ENCODE measurements around the gene CEP83. TPM values are rescaled to one million over a fixed set of nuclear protein-coding genes. Genes with fewer than 3 reads are reported as not detected.
"Not testable (repeated sequence)": the region's sequence is repeated elsewhere in the genome, so short reads cannot be mapped to it uniquely, and the experiment has no call there.

The CEP83 gene
- total RNA-seq, 1 donor from 2014 or later = 14.9 TPM

- DNase-seq (ENCODE audit: low read depth) = no peak
- TF ChIP-seq, protein P1, sequence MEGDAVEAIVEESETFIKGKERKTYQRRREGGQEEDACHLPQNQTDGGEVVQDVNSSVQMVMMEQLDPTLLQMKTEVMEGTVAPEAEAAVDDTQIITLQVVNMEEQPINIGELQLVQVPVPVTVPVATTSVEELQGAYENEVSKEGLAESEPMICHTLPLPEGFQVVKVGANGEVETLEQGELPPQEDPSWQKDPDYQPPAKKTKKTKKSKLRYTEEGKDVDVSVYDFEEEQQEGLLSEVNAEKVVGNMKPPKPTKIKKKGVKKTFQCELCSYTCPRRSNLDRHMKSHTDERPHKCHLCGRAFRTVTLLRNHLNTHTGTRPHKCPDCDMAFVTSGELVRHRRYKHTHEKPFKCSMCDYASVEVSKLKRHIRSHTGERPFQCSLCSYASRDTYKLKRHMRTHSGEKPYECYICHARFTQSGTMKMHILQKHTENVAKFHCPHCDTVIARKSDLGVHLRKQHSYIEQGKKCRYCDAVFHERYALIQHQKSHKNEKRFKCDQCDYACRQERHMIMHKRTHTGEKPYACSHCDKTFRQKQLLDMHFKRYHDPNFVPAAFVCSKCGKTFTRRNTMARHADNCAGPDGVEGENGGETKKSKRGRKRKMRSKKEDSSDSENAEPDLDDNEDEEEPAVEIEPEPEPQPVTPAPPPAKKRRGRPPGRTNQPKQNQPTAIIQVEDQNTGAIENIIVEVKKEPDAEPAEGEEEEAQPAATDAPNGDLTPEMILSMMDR (IDR thresholded peaks at IDR 0.05; ENCODE audit: insufficient read depth, low read length, poor library complexity, severe bottlenecking) = no peak
- no peaks in the 10 kb centered on the region for H3K36me3 ChIP-seq (ENCODE audit: control insufficient read depth, insufficient read depth, low read length)
- H3K27me3 ChIP-seq (ENCODE audit: control insufficient read depth, insufficient read depth, low read length) = no peaks in the 10 kb centered on the region
- no peak overlapping the region for H3K4me3 ChIP-seq (ENCODE audit: low read depth, low read length)
These were observed 28.8 kb upstream of the CEP83 start for GRCh38 chr12:94488463-94488862.

GRCh38 chr12:94481734-94482133 is 22.1 kb upstream of the CEP83 start:
- TF ChIP-seq, protein P1 (IDR thresholded peaks at IDR 0.05; ENCODE audit: insufficient read depth, low read length, poor library complexity, severe bottlenecking) = no peak
- Histone ChIP-seq H3K4me3 (ENCODE audit: low read depth, low read length) (no peak overlapping the region), H3K36me3 (ENCODE audit: control insufficient read depth, insufficient read depth, low read length) (no peaks in the 10 kb centered on the region), H3K27me3 (ENCODE audit: control insufficient read depth, insufficient read depth, low read length) (no peaks in the 10 kb centered on the region)
- no peak for DNase-seq (ENCODE audit: low read depth)

DNA sequence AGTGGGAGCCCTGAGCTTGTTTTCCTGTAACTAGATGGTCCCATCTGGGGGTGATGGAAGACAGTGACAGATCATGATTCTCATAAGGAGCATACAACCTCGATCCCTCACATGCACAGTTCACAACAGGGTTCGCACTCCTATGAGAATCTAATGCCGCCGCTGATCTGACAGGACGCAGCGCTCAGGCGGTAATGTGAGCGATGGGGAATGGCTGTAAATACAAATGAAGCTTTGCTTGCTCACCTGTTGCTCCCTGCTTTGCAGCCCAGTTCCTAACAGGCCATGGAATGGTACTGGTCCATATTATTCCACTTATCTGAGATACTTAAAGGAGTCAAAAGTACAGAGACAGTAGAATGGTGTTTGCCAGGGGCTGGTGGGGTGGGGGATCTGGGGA is 9.9 kb upstream of the CEP83 start:
- Histone ChIP-seq H3K36me3 (ENCODE audit: control insufficient read depth, insufficient read depth, low read length) (no peaks in the 10 kb centered on the region), H3K4me3 (ENCODE audit: low read depth, low read length) (no peak overlapping the region), H3K27me3 (ENCODE audit: control insufficient read depth, insufficient read depth, low read length) (no peaks in the 10 kb centered on the region)
- TF ChIP-seq, protein P1 (IDR thresholded peaks at IDR 0.05; ENCODE audit: insufficient read depth, low read length, poor library complexity, severe bottlenecking) = no peak
- no peak for DNase-seq (ENCODE audit: low read depth)

DNA sequence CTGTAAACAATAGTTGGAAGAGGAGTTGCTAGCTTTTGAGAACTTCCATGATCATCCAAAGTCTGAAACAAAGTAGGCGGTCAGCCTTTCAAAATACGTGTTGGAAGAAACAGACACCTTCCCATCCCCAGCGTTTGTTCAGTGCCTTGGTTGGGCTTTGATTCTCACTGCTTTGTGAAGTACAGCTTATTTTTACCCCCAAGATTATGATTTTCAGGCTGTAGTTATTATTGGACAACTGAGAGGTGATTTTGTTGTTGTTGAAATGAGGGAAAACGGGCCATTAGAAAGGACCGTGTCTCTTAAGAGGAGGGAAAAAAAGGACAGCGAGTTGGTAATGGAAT is 921 bp upstream of the CEP83 start:
- TF ChIP-seq, protein P1 (IDR thresholded peaks at IDR 0.05; ENCODE audit: insufficient read depth, low read length, poor library complexity, severe bottlenecking) = no peak
- no peaks in the 10 kb centered on the region for H3K36me3 ChIP-seq (ENCODE audit: control insufficient read depth, insufficient read depth, low read length)
- H3K4me3 ChIP-seq (ENCODE audit: low read depth, low read length) = peak overlapping the region; percentile 70
- no peaks in the 10 kb centered on the region for H3K27me3 ChIP-seq (ENCODE audit: control insufficient read depth, insufficient read depth, low read length)
- no peak for DNase-seq (ENCODE audit: low read depth)

DNA sequence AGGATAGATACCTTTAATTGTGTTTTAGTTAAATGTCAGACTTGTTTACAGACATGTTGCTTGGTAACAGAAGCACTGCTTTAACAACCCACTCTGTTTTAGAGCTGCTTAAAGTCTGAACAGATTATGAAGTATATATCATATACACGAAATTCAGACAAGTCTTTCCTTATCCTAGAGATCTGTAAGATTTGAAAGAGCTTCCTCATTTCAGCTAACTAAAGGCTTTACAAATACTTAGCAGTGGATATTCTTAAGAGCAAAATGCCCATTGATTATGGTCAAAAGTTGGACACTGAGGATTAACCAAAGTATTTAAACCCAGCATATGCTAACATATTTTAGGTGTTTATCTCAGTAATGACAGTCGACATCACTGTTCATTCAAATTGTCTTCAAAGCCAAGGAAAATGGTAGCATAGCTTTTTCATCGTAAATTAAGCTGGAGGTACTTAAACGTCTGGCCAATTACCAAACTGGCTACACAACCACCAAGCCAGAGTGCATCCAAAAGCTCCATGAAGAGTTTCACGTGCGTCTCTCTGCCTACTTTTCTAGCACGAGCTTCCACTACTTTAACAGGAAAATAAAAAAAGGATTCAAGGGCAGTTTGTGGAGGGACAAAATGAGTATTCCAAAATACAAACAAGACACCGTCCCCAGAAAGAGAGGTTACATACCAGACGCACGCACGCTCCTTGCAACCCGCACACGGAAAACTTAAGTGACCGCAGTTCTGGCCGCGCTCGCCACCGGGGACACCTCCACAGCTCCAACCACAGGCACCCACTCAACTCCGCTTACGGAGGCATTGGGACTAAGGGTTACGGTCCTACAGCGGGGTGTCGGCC is 565 bp downstream of the CEP83 start:
- no peak for DNase-seq (ENCODE audit: low read depth)
- TF ChIP-seq, protein P1 (IDR thresholded peaks at IDR 0.05; ENCODE audit: insufficient read depth, low read length, poor library complexity, severe bottlenecking) = no peak
- Histone ChIP-seq H3K36me3 (ENCODE audit: control insufficient read depth, insufficient read depth, low read length) (no peaks in the 10 kb centered on the region), H3K4me3 (ENCODE audit: low read depth, low read length) (peak overlapping the region; percentile 70), H3K27me3 (ENCODE audit: control insufficient read depth, insufficient read depth, low read length) (no peaks in the 10 kb centered on the region)

GRCh38 chr12:94457311-94457710 is 2.4 kb downstream of the CEP83 start:
- TF ChIP-seq, protein P1 (IDR thresholded peaks at IDR 0.05; ENCODE audit: insufficient read depth, low read length, poor library complexity, severe bottlenecking) = no peak
- Histone ChIP-seq H3K27me3 (ENCODE audit: control insufficient read depth, insufficient read depth, low read length) (no peaks in the 10 kb centered on the region), H3K4me3 (ENCODE audit: low read depth, low read length) (no peak overlapping the region), H3K36me3 (ENCODE audit: control insufficient read depth, insufficient read depth, low read length) (no peaks in the 10 kb centered on the region)
- DNase-seq (ENCODE audit: low read depth) = no peak

DNA sequence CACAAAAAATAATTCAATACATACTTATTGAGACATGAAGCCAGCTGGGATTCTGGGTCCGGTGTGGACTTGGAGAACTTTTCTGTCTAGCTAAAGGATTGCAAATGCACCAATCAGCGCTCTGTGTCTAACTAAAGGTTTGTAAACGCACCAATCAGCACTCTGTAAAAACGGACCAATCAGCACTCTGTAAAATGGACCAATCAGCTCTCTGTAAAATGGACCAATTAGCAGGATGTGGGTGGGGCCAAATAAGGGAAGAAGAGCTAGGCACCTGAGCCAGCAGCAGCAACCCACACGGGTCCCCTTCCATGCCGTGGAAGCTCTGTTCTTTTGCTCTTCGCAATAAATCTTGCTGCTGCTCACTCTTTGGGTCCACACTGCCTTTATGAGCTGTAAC is 5.3 kb downstream of the CEP83 start:
- not testable (repeated sequence) for H3K4me3 ChIP-seq (ENCODE audit: low read depth, low read length); DNase-seq (ENCODE audit: low read depth); H3K36me3 ChIP-seq (ENCODE audit: control insufficient read depth, insufficient read depth, low read length); H3K27me3 ChIP-seq (ENCODE audit: control insufficient read depth, insufficient read depth, low read length)

Data from kidney epithelial cell (primary cell).